ENCODE results near the gene BATF2. TPM values are rescaled to one million over a fixed set of nuclear protein-coding genes. Genes with fewer than 3 reads are reported as not detected.
A peak's percentile ranks its signal among the peaks of the same experiment; 100 is the strongest.
"Not testable (repeated sequence)": the region's sequence is repeated elsewhere in the genome, so short reads cannot be mapped to it uniquely, and the experiment has no call there.

BATF2 gene
- total RNA-seq, 1 donor from 2014 or later = 2.9 TPM

DNA sequence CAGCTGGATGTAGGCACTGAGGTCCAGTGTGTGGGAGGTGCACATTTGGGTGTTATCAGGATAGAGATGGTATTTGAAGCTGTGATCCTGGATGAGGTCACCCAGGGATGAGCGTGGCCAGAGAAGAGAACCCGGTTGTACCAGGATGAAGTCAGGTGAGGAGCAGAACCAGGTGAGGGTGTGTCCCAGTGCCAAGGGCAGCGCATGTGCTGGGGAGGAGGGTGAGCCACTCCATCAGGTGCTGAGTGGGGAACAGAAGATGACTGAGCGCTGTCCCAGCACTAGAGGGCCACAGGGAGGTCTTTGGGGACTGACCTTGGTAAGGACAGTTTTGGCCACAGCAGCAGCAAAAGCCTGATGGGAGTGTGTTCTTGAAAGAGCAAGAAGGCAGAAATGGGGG lies 19.9 kb upstream of the BATF2 start:
- intact Hi-C loops (cut with DNase I) = loop anchor here (10.0 kb wide), 2 partner anchors 98 to 102 kb away; partner anchors contain the start of genes ATG2A, TM7SF2 and ZNHIT2
- DNase-seq (ENCODE audit: low spot score) (no peak), ATAC-seq (no peak)

DNA sequence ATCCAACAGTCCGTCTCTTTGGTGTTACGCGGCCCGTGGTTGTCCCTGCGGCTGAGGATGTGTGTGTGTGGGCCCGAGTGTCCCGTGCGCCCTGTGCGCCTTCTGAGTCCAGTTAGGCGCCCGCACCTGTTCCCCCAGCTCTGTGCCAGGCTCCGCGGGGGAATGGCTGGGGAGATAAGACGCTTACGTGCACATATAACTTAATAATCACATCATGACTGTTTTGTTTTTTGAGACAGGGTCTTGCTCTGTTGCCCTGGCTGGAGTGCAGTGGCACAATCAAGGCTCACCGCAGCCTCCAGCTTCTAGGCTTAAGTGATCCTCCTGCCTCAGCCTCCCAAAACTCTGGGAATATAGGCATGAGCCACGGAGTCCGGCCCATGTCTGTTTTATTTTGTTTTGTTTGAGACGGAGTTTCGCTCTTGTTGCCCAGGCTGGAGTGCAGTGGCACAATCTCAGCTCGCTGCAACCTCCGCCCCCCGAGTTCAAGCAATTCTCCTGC lies 18.0 kb upstream of the BATF2 start:
- ATAC-seq (peak; percentile 2), DNase-seq (ENCODE audit: low spot score) (no peak)
- intact Hi-C loops (cut with DNase I) = loop anchor here (10.0 kb wide), 2 partner anchors 100 kb away; partner anchors contain the start of genes ATG2A, TM7SF2 and ZNHIT2

DNA sequence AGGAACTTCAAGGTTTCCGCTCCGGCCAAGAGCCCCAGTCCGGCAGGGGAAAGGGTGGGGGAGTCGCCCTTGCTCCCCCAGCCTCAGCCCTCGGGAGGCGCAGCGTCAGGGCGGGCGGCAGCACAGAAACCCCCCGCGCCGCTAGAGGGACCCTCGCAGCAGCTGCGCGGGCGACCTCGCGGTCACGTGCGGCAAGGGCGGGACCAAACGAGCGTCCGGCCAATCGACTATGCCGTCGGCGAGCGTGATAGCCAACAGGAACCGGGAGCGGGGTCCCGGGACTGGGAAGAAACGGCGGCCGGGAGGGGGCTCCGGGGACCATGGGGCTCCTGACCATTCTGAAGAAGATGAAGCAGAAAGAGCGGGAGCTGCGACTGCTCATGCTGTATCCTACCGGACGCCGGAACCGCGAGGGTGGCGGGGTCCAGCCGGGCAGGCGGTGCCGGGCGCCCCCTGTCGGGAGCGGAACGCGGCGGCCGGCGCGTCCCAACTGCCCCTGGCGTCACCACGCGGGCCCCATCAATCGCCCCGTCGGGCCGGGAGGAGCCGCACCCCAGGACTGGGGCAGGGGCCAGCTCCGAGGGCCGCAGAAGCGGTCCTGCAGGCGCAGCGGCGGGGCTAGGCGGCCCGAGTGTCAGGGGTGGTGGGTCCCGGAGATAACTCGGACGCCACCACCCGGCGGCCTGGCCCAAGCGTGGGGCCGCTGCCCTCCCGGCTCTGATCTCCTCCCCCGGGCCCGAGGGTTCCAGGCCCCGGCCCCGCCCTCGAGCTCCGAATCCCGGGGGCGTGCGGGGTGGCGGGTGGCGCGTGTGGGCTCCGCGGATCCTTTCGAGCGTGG lies 17.3 kb upstream of the BATF2 start, which contains the start of gene ARL2:
Gene ARL2, plus strand, starts transcription at position 273 of the 838 bp plus-strand sequence. Its CDS starts 48 bp downstream, at position 321.
- intact Hi-C loops (cut with DNase I) = loop anchor here (10.0 kb wide), 2 partner anchors 99 to 101 kb away; partner anchors contain the start of genes ATG2A, TM7SF2 and ZNHIT2
- ATAC-seq (peak; percentile 95), DNase-seq (ENCODE audit: low spot score) (peak; percentile 96)

DNA sequence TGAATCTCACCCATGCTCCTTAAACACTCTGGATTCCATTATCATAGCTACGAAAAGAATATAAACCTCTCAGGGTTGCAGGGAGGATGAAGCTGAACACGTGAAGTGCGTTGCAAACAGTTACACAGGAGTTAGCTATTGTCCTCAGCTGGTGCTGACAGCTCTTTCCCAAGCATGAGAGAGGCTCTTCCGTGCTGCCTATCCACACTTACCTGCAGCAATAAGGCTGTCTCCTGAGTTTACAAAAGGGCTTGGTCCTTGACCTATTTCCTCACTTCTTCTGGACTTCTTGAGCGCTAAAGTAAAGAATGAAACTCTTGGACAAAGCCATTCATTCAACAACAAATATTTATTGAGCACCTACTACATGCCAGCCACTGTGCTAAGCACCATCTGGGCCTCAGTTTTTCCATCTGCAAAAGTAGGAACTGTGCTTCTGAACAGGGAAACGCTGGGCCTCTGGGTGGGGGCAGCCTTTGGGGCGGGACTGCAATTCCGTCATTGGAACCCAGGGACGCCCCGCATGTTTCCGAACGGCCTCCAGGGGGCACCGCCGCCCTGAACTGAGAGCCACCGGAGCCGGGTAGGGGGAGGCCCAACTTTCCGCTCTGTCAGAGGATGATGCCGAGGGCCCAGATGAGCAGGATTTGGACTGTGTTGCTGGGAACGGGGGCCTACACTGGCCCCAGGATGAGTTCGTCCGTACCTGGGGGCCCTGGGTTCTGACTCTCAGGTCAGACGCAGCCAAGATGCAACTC lies 16.5 kb upstream of the BATF2 start:
- DNase-seq (ENCODE audit: low spot score) = peak; percentile 93
- peak; percentile 95 for ATAC-seq
- intact Hi-C loops (cut with DNase I) = loop anchor here (10.0 kb wide), 2 partner anchors 99 to 101 kb away; partner anchors contain the start of genes ATG2A, TM7SF2 and ZNHIT2

DNA sequence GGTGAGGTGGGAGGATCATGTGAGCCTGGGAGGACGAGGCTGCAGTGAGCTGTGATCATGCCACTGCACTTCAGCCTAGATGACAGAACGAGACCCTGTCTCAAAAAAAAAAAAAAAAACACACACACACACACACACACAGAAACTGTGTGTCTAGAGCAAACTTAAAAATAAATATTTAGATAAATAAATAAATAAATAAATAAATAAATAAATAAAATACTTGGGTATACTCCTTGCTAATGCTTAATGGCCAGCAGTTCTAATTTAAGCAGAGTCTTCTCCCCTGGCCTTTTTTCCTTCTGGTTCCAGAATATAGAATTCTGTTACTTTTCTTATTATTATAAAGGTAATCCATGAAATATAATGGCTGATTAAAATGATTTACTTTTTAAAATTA lies 12.1 kb upstream of the BATF2 start:
- intact Hi-C loops (cut with DNase I) = no loop called here
- no peak for ATAC-seq
- DNase-seq (ENCODE audit: low spot score) = no peak

DNA sequence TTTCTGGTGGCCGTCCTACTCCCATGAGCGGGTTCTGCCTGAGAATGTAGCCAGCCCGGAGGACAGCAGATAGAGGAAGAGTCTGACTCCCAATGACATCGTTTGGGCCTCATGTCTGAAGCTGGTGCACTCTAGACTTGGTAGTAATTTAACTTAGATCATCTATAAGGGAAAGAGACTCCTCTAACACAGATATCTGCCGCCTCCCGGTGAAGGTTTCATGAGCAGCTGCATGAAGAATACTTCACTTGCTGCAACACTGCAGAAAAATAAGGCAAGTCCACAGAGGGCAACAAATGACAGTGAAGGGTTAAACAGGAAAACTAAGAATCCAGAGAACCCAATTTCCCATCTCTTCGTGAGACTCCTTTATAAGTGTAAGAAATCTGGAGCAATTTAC lies 11.2 kb upstream of the BATF2 start:
- intact Hi-C loops (cut with DNase I) = no loop called here
- no peak for DNase-seq (ENCODE audit: low spot score)
- ATAC-seq = no peak

DNA sequence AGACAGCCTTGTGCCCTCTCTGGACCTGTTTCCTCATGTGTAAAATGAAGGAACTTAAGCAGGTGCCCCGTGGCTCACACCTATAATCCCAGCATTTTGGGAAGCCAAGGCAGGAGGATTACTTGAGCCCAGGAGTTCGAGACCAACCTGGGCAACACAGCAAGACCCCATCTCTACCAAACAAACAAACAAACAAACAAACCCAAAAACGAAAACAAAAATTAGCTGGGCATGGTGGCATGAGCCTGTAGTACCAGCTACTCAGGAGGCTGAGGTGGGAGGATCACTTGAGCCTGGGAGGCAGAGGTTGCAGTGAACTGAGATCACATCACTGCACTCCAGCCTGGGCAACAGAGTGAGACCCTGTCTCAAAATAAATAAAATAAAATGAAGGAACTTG lies 7.2 kb upstream of the BATF2 start:
- ATAC-seq; DNase-seq (ENCODE audit: low spot score); intact Hi-C loops (cut with DNase I): not testable (repeated sequence)

DNA sequence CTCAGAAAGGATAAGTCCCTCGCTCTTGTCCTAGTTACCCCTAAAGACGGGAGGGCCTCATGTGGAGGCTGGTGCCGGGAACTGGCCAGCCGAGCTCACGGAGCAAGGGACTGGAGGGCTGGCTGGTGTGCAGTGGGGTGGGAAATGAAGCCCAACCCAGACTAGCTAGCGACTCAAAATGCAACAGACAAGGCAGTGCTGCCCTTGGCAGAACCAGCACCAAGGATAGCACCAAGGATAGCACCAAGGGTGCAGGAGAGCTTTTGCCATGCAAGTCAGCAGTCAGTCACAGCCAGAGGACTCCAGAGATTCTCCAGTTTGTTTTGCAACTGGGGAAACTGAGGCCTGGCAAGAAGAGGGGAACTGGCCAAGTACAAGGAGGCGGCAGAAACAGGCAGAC lies 6.5 kb upstream of the BATF2 start:
- intact Hi-C loops (cut with DNase I) = no loop called here
- ATAC-seq (no peak), DNase-seq (ENCODE audit: low spot score) (no peak)

DNA sequence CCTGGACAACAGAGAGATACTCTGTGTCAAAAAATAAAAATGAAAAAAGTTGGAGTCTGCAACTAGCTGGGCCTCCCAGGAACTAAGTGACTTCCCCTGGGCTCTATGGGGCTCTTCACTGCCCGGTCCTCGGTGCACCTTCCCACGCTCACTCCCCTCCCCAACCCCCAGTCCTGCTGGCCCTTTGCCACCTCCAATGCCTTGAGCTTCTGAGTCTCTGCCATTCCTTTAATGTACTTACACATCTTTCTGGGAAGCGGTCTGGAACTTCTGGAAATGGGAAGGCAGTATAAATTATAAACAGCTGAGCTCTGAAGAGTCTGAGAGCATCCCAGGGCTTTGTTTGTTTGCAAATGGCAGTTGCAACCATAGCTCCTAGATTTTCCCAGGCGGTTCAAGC lies 5.9 kb upstream of the BATF2 start:
- no peak for ATAC-seq
- intact Hi-C loops (cut with DNase I) = no loop called here
- no peak for DNase-seq (ENCODE audit: low spot score)

DNA sequence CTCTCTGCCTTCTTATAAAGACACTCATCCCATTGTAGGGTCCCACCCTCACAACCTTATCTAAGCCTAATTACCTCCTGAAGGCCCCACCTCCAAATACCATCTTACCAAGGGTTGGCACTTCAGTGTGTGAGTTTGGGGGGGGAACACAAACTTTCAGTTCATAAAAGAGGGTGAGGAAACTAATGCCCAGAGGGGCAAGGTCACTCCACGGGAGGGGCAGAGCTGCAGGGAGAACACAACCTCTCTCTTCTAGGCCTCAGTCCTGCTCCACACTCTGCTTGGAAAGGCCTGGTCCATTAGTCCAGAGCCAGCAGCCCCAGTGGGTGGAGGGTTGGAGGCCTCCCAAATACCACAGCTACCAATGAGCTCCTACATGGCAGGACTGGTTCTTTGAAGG lies 2.7 kb upstream of the BATF2 start:
- no peak for ATAC-seq
- DNase-seq (ENCODE audit: low spot score) = no peak
- intact Hi-C loops (cut with DNase I) = no loop called here

DNA sequence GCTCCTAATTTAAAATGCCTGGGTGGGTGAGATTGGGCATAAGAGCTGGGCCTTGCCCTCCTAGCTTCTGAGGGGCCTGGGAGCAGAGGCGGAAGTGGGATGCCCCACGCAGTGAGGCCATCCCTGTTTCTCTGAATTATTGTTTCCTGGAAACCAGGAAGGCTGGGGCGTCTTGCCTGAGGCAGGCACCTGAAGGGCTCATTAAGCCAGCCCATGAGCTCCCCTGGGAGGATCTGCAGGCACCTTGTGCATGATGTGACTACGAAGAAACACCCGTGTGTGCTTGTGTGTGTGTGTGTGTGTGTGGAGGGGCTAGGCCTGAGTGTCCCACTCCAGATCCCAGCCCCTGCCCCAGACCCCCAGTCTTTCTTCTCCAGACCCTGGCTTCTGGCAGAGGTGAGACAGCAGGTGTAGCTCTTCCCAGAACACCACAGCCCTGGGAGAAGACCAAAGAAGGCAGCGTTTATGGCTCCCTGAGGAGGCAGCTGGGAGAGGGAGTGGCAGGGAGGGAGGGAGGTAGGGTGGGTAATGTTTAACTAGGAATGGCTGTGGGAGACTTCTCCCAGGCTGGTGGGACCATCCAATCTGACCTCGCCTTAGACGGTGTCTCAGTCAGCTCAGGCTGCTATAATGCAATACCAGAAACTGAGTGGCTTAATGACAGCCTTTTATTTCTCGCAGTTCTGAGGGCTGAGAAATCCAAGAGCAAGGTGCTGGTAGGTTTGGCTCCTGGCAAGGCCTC lies 2.1 kb upstream of the BATF2 start:
- intact Hi-C loops (cut with DNase I) = no loop called here
- no peak for DNase-seq (ENCODE audit: low spot score)
- ATAC-seq = no peak

DNA sequence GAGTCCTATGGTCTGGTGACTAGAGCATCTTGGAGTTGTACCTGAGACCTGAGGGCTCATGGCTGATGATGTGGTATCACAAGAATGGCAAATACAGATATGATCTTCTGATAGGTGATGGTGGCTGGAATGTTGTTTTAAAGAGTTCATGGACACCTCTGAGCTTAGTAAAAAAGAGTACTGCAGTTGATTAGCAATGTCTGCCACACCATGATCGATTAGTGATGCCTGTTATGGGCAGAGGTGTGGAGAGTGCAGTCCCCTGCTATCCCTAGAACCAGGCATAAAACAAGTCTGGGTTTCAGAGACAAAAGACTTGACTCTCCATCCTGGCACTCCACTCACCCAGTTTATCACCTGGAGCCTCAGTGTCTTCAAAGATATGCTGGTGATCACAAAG lies 1.4 kb upstream of the BATF2 start:
- no peak for DNase-seq (ENCODE audit: low spot score)
- intact Hi-C loops (cut with DNase I) = no loop called here
- ATAC-seq = no peak

DNA sequence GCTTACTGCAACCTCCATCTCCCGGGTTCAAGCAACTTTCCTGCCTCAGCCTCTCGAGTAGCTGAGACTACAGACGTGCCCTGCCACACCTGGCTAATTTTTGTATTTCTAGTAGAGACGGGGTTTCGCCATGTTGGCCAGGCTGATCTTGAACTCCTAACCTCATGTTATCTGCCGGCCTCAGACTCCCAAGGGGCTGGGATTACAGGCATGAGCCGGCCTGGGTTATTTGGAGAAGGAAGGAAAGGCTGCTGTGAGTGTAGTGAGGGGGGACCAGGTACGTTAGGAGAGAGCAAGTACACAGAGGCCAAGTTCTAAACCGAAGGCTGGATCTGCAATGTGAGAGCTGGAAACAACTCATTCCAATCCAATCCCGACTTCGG lies 453 bp downstream of the BATF2 start:
- DNase-seq (ENCODE audit: low spot score) (no peak), ATAC-seq (no peak)
- intact Hi-C loops (cut with DNase I) = no loop called here

DNA sequence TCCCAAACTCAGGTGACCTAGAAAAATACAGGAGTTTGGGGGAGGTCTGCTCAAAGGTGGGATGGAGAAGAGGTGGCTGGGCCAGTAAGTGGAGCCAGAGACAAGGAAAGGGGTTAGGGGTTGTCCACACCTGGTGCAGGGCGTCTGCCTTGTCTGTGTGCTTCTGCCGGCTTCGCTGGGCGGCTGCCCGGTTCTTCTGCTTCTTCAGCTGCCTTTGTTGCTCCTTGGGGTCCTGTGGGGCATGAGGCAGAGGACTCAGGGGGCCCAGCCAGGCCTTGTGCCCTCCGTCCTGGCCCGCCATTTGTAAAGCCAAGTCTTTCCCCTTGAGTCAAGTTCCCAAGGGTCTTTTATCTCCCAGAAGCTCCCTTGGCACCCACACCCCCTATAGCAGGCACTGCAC lies 2.5 kb downstream of the BATF2 start:
- no peak for ATAC-seq
- intact Hi-C loops (cut with DNase I) = no loop called here
- no peak for DNase-seq (ENCODE audit: low spot score)

DNA sequence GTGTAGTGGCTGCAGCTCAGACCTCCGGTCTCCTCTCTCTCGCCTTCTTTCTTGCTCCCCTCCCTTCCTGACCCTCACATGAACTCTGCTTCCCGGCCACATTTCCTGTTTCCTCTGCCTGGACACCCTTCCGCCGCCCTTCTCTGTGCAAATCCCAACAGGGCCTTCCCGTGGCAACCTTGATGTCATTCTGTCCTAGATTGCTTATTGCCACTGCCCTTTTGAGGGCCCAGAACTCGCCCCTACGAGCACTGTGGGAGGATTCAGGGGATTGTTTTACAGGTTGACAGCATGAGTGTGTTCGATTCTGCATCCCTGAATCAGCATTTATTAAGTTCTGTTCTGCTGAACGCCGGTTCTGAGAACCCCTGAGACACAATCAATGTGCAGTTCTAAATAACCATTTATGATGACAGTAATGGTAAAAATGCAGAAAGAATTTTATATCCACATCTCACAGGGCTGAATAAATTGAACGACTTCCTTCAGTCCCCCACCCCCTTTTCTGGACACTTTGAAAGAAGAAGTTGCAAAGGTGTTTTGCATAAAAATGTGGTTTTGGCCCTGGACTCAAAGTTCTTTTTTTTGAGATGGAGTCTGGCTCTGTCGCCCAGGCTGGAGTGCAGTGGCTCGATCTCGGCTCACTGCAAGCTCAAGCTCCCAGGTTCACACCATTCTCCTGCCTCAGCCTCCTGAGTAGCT lies 6.4 kb downstream of the BATF2 start:
- intact Hi-C loops (cut with DNase I) = no loop called here
- peak; percentile 60 for DNase-seq (ENCODE audit: low spot score)

DNA sequence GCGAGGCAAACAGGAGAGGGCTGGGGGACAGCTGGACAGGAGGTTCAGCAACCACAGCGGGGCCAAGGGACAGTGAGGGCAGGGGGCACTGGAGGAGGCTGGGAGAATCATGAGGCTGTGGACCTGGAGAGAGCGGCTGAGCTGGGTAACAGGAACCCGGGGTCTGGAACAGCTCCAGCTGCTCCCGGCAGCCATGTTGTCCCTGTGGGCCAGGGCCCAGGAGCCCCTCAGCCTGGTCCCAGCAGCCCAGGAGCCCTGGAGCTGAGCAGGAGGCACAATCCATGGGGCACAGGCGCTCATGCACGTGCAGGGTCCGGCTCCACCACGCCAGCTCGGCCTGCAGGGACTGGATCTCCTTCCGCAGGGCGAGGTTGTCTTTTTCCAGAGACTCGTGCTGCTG lies 7.4 kb downstream of the BATF2 start:
- DNase-seq (ENCODE audit: low spot score) = no peak
- ATAC-seq = peak; percentile 46
- intact Hi-C loops (cut with DNase I) = no loop called here

More for the DNA sequence above, 6.4 kb downstream of the BATF2 start:
- peak; percentile 73 for ATAC-seq

DNA sequence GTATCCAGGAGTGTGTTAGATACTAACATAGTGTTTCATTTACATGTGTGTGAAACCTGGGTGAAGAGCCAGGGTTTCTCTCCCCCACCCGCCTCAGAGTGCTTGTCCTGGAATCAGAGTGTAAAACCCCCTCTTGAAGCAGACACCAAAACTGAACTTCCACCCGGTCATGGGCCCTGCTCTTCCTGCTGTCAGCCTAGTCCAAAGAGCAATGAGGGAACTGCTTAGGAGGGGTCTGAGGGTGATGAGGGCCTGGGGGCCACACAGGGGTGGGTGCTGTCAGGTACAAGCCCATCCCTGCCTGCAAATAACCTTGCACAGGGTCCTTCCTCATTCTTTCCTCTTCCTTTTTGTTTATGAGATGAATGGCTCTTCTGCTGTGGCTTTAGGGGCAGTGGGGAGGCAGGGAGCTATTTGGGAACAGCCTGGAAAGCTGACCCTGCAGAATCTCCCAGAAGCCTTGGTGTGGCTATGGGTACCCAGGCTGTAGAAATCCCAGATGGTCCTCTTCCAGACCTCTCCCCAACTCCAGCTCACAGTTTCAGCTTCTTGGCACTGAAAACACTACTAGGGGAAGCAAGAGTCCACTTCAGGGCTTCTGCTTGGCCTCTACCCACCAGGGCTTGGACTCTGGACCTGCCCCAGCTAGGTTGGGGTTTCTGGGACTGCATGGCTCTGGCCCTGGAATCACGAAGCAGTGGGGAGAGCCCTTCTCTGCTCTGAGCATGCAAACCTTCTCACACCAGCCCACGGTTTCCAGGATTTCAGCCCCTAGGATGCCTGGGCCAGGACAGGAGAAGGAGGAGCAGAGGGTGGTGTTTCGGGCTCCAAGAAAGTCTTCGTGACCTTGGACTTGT lies 8.5 kb downstream of the BATF2 start:
- intact Hi-C loops (cut with DNase I) = no loop called here

DNA sequence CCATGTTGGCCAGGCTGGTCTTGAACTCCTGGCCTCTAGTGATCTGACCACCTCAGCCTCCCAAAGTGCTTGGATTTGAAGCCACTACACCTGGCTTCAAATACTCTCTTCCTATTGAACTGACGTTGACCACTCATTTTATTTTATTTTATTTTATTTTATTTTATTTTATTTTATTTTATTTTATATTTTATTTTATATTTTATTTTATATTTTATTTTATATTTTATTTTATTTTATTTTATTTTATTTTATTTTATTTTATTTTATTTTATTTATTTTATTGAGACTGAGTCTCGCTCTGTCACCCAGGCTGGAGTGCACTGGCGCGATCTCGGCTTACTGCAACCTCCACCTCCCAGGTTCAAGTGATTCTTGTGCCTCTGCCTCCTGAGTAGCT lies 13.4 kb downstream of the BATF2 start:
- DNase-seq (ENCODE audit: low spot score); ATAC-seq; intact Hi-C loops (cut with DNase I): not testable (repeated sequence)

More for the DNA sequence above, 8.5 kb downstream of the BATF2 start:
- ATAC-seq (no peak), DNase-seq (ENCODE audit: low spot score) (no peak)

Data from sciatic nerve (tissue), 2 donors.